ENCODE measurements around the gene ATPAF2. TPM values are rescaled to one million over a fixed set of nuclear protein-coding genes. Genes with fewer than 3 reads are reported as not detected.
A peak's percentile ranks its signal among the peaks of the same experiment; 100 is the strongest.

Gene ATPAF2
- total and polyA plus RNA-seq, 4 donors, result 7.1 to 19.9 (median 17.4) TPM

DNA sequence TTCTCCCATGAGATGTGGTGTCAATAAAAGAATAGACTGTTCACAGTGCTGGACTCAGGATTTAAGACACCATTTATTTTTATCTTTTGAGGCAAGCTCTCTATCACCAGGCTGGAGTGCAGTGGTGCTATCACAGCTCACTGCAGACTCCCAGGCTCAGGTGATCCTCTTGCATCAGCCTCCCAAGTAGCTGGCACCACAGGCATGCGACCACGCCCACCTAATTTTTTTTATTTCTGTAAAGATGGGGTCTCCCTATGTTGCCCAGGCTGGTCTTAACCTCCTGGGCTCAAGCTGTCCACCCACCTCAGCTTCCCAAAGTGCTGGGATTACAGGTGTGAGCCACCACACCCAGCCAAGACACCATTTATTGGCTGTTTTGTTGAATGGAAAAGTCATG lies 30.1 kb upstream of the ATPAF2 start:
- no peaks in the 10 kb centered on the region for H3K4me1 ChIP-seq (ENCODE audit: control insufficient read depth in 1 of 2, insufficient read depth in 2 of 2, low read length in 2 of 2)
- H3K27me3 ChIP-seq (ENCODE audit: control insufficient read depth in 1 of 2, insufficient read depth in 2 of 2, low read length in 1 of 2), result no peaks in the 10 kb centered on the region
- H3K36me3 ChIP-seq (ENCODE audit: control insufficient read depth in 1 of 2, insufficient read depth in 2 of 2, low read length in 1 of 2), result peaks cover 2 to 5% of the 10 kb centered on the region in 2 donors
- WGBS, 2 donors, result 92 to 100% methylated on average over 2 of the region's 2 CpGs
- DNase-seq (no peak), ATAC-seq (ENCODE audit: low FRiP score) (no peak)
- no peak overlapping the region for H3K27ac ChIP-seq (ENCODE audit: low read depth in 1 of 2, low read length in 2 of 2)
- intact Hi-C loops (cut with DNase I), result no loop called here
- no peaks in the 10 kb centered on the region for H3K9me3 ChIP-seq (ENCODE audit: control insufficient read depth, low read length)
- H3K4me3 ChIP-seq (ENCODE audit: low read length in 2 of 2), result no peak overlapping the region

DNA sequence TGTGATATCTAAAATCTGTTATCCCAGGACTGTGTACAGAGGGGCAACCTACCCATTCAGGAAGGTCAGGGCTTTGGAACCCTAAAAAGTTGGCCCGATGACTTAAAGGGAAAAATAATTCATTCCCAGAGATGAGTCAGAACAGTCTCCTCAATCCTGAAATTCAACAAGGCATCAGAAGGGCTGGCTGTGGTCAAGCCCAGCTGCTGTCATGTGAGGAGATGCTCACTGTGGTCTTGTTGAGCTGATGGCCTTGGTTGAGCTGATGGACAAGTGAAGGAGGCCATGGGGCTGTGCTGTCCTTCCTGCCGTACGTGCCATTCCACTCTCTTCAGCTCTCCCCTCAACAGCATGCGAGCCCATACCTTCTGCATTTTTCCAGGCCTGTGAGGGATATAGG lies 27.9 kb upstream of the ATPAF2 start:
- no peak for DNase-seq
- H3K9me3 ChIP-seq (ENCODE audit: control insufficient read depth, low read length), result no peaks in the 10 kb centered on the region
- H3K27me3 ChIP-seq (ENCODE audit: control insufficient read depth in 1 of 2, insufficient read depth in 2 of 2, low read length in 1 of 2), result no peaks in the 10 kb centered on the region
- WGBS, 2 donors, result 92 to 95% methylated on average over 4 of the region's 4 CpGs
- peaks cover 2 to 6% of the 10 kb centered on the region in 2 donors for H3K36me3 ChIP-seq (ENCODE audit: control insufficient read depth in 1 of 2, insufficient read depth in 2 of 2, low read length in 1 of 2)
- intact Hi-C loops (cut with DNase I), result no loop called here
- no peak for ATAC-seq (ENCODE audit: low FRiP score)
- H3K27ac ChIP-seq (ENCODE audit: low read depth in 1 of 2, low read length in 2 of 2), result no peak overlapping the region
- no peaks in the 10 kb centered on the region for H3K4me1 ChIP-seq (ENCODE audit: control insufficient read depth in 1 of 2, insufficient read depth in 2 of 2, low read length in 2 of 2)
- H3K4me3 ChIP-seq (ENCODE audit: low read length in 2 of 2), result no peak overlapping the region

DNA sequence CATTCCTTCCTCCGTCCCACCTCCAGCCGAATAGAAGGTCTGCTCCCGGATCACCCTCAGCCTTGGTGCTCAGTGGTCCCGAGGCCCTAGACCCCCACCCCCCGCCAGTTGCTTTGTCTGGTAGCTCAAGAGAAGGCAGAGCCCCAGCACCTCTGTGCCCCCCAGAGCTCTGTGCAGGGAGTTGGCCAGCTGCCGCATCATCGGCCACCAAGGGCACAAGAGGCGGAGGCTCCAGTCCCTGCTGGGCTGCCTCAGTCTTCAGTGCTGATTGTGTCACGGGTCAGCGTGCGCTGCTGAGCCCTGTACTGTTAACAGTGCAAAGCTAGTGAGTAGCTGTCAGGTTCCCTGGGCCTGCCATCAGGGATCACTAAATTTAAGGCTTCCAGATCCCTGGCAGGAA lies 26.6 kb upstream of the ATPAF2 start:
- 88 to 91% methylated on average over 11 of the region's 11 CpGs for WGBS, 2 donors
- Histone ChIP-seq H3K27me3 (ENCODE audit: control insufficient read depth in 1 of 2, insufficient read depth in 2 of 2, low read length in 1 of 2) (no peaks in the 10 kb centered on the region), H3K27ac (ENCODE audit: low read depth in 1 of 2, low read length in 2 of 2) (no peak overlapping the region), H3K9me3 (ENCODE audit: control insufficient read depth, low read length) (no peaks in the 10 kb centered on the region), H3K4me3 (ENCODE audit: low read length in 2 of 2) (no peak overlapping the region), H3K36me3 (ENCODE audit: control insufficient read depth in 1 of 2, insufficient read depth in 2 of 2, low read length in 1 of 2) (peaks cover 2 to 6% of the 10 kb centered on the region in 2 donors), H3K4me1 (ENCODE audit: control insufficient read depth in 1 of 2, insufficient read depth in 2 of 2, low read length in 2 of 2) (no peaks in the 10 kb centered on the region)
- intact Hi-C loops (cut with DNase I), result no loop called here
- DNase-seq (peak in 1 of 2 donors; percentile 57), ATAC-seq (ENCODE audit: low FRiP score) (no peak)

GRCh38 chr17:18064053-18064452 lies 25.1 kb upstream of the ATPAF2 start:
- Histone ChIP-seq H3K27me3 (ENCODE audit: control insufficient read depth in 1 of 2, insufficient read depth in 2 of 2, low read length in 1 of 2) (no peaks in the 10 kb centered on the region), H3K4me3 (ENCODE audit: low read length in 2 of 2) (no peak overlapping the region), H3K9me3 (ENCODE audit: control insufficient read depth, low read length) (no peaks in the 10 kb centered on the region), H3K27ac (ENCODE audit: low read depth in 1 of 2, low read length in 2 of 2) (no peak overlapping the region), H3K4me1 (ENCODE audit: control insufficient read depth in 1 of 2, insufficient read depth in 2 of 2, low read length in 2 of 2) (no peaks in the 10 kb centered on the region), H3K36me3 (ENCODE audit: control insufficient read depth in 1 of 2, insufficient read depth in 2 of 2, low read length in 1 of 2) (peaks cover 2 to 6% of the 10 kb centered on the region in 2 donors)
- DNase-seq, result no peak
- 46 to 54% methylated on average over 2 of the region's 2 CpGs for WGBS, 2 donors
- no peak for ATAC-seq (ENCODE audit: low FRiP score)
- intact Hi-C loops (cut with DNase I), result no loop called here

GRCh38 chr17:18059283-18059682 lies 20.3 kb upstream of the ATPAF2 start:
- H3K4me1 ChIP-seq (ENCODE audit: control insufficient read depth in 1 of 2, insufficient read depth in 2 of 2, low read length in 2 of 2), result no peaks in the 10 kb centered on the region
- H3K36me3 ChIP-seq (ENCODE audit: control insufficient read depth in 1 of 2, insufficient read depth in 2 of 2, low read length in 1 of 2), result peaks cover 4% of the 10 kb centered on the region in 2 donors
- H3K4me3 ChIP-seq (ENCODE audit: low read length in 2 of 2), result no peak overlapping the region
- WGBS, 2 donors, result 59 to 64% methylated on average over 5 of the region's 5 CpGs
- intact Hi-C loops (cut with DNase I), result no loop called here
- DNase-seq, result no peak
- ATAC-seq (ENCODE audit: low FRiP score), result no peak
- no peaks in the 10 kb centered on the region for H3K27me3 ChIP-seq (ENCODE audit: control insufficient read depth in 1 of 2, insufficient read depth in 2 of 2, low read length in 1 of 2)
- no peaks in the 10 kb centered on the region for H3K9me3 ChIP-seq (ENCODE audit: control insufficient read depth, low read length)
- no peak overlapping the region for H3K27ac ChIP-seq (ENCODE audit: low read depth in 1 of 2, low read length in 2 of 2)

DNA sequence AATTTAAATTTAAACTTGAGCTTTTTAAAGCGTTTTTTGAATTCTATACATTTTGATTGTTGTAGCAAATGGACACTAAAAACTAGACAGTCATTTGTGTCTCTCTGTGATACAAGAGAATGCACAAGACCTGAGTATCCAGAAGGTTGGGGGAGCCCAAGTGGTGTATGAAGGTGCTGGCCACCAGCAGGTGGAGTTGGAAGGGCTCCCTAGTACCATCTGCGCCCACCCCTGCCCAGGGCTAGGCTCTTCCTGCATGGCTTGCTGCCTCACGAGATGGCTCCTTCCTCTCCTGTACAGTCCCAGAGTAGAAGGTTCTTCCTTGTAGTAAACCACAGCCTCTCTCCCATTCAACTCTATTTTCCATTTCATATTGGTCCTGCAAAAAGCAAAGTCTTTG lies 17.2 kb upstream of the ATPAF2 start:
- DNase-seq (no peak), ATAC-seq (ENCODE audit: low FRiP score) (no peak)
- intact Hi-C loops (cut with DNase I), result no loop called here
- H3K9me3 ChIP-seq (ENCODE audit: control insufficient read depth, low read length), result no peaks in the 10 kb centered on the region
- H3K4me3 ChIP-seq (ENCODE audit: low read length in 2 of 2), result no peak overlapping the region
- H3K36me3 ChIP-seq (ENCODE audit: control insufficient read depth in 1 of 2, insufficient read depth in 2 of 2, low read length in 1 of 2), result peaks cover 4 to 9% of the 10 kb centered on the region in 2 donors
- H3K27me3 ChIP-seq (ENCODE audit: control insufficient read depth in 1 of 2, insufficient read depth in 2 of 2, low read length in 1 of 2), result no peaks in the 10 kb centered on the region
- H3K4me1 ChIP-seq (ENCODE audit: control insufficient read depth in 1 of 2, insufficient read depth in 2 of 2, low read length in 2 of 2), result no peaks in the 10 kb centered on the region
- no peak overlapping the region for H3K27ac ChIP-seq (ENCODE audit: low read depth in 1 of 2, low read length in 2 of 2)
- 90 to 92% methylated on average over 3 of the region's 3 CpGs for WGBS, 2 donors

DNA sequence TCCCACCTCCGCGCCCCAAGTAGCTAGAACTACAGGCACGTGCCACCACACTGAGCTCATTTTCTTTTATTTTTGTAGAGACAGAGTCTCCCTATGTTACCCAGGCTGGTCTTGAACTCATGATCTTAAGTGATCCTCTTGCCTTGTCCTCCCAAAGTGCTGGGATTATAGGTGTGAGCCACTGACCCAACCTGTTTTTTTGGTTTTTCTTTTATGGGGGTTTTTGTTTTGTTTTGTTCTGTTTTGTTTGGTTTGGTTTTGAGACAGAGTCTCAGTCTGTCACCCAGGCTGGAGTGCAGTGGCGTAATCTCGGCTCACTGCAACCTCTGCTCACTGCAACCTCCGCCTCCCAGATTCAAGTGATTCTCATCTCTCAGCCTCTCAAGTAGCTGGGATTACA lies 16.6 kb upstream of the ATPAF2 start:
- H3K4me3 ChIP-seq (ENCODE audit: low read length in 2 of 2), result no peak overlapping the region
- ATAC-seq (ENCODE audit: low FRiP score) (no peak), DNase-seq (no peak)
- no peaks in the 10 kb centered on the region for H3K9me3 ChIP-seq (ENCODE audit: control insufficient read depth, low read length)
- 91 to 94% methylated on average over 6 of the region's 6 CpGs for whole genome bisulfite sequencing, 2 donors
- H3K36me3 ChIP-seq (ENCODE audit: control insufficient read depth in 1 of 2, insufficient read depth in 2 of 2, low read length in 1 of 2), result peaks cover 4 to 9% of the 10 kb centered on the region in 2 donors
- no peaks in the 10 kb centered on the region for H3K4me1 ChIP-seq (ENCODE audit: control insufficient read depth in 1 of 2, insufficient read depth in 2 of 2, low read length in 2 of 2)
- no peaks in the 10 kb centered on the region for H3K27me3 ChIP-seq (ENCODE audit: control insufficient read depth in 1 of 2, insufficient read depth in 2 of 2, low read length in 1 of 2)
- no peak overlapping the region for H3K27ac ChIP-seq (ENCODE audit: low read depth in 1 of 2, low read length in 2 of 2)
- intact Hi-C loops (cut with DNase I), result no loop called here

- ATAC-seq (ENCODE audit: low FRiP score), result no peak
- no peaks in the 10 kb centered on the region for H3K27me3 ChIP-seq (ENCODE audit: control insufficient read depth in 1 of 2, insufficient read depth in 2 of 2, low read length in 1 of 2)
- 83 to 84% methylated on average over 3 of the region's 3 CpGs for WGBS, 2 donors
- DNase-seq, result no peak
- no peak overlapping the region for H3K27ac ChIP-seq (ENCODE audit: low read depth in 1 of 2, low read length in 2 of 2)
- H3K36me3 ChIP-seq (ENCODE audit: control insufficient read depth in 1 of 2, insufficient read depth in 2 of 2, low read length in 1 of 2), result peaks cover 2 to 4% of the 10 kb centered on the region in 2 donors
- no peak overlapping the region for H3K4me3 ChIP-seq (ENCODE audit: low read length in 2 of 2)
- H3K9me3 ChIP-seq (ENCODE audit: control insufficient read depth, low read length), result no peaks in the 10 kb centered on the region
- no peaks in the 10 kb centered on the region for H3K4me1 ChIP-seq (ENCODE audit: control insufficient read depth in 1 of 2, insufficient read depth in 2 of 2, low read length in 2 of 2)
- intact Hi-C loops (cut with DNase I), result no loop called here
These were observed 6.9 kb upstream of the ATPAF2 start for GRCh38 chr17:18045691-18046350.

GRCh38 chr17:18044609-18045008 lies 5.6 kb upstream of the ATPAF2 start:
- no peak overlapping the region for H3K4me3 ChIP-seq (ENCODE audit: low read length in 2 of 2)
- H3K27ac ChIP-seq (ENCODE audit: low read depth in 1 of 2, low read length in 2 of 2), result no peak overlapping the region
- H3K4me1 ChIP-seq (ENCODE audit: control insufficient read depth in 1 of 2, insufficient read depth in 2 of 2, low read length in 2 of 2), result no peaks in the 10 kb centered on the region
- 87 to 90% methylated on average over 3 of the region's 3 CpGs for WGBS, 2 donors
- intact Hi-C loops (cut with DNase I), result no loop called here
- H3K36me3 ChIP-seq (ENCODE audit: control insufficient read depth in 1 of 2, insufficient read depth in 2 of 2, low read length in 1 of 2), result peaks cover 2 to 4% of the 10 kb centered on the region in 2 donors
- ATAC-seq (ENCODE audit: low FRiP score), result no peak
- no peaks in the 10 kb centered on the region for H3K9me3 ChIP-seq (ENCODE audit: control insufficient read depth, low read length)
- DNase-seq, result no peak
- H3K27me3 ChIP-seq (ENCODE audit: control insufficient read depth in 1 of 2, insufficient read depth in 2 of 2, low read length in 1 of 2), result no peaks in the 10 kb centered on the region

Measured in aorta (tissue), 5 donors.